Nephron (organoid): ENCODE measurements around the gene NKD1.

Source experiments
- H3K27ac Mint-ChIP-seq, 3 experiments: 2 replicates each; pipeline ENCODE4 v1.8.0; 2020; ENCODE audit warnings: mixed read lengths in 3 of 3, mild to moderate bottlenecking in 2 of 3, moderate library complexity in 1 of 3
- H3K27me3 Mint-ChIP-seq: 2 replicates; pipeline ENCODE4 v1.8.0; 2021; ENCODE audit warnings: low read depth, mild to moderate bottlenecking, moderate library complexity, mixed read lengths
- H3K36me3 Mint-ChIP-seq: 2 replicates; pipeline ENCODE4 v1.8.0; 2020; ENCODE audit warnings: low read depth, mixed read lengths
- H3K4me1 Mint-ChIP-seq: 2 replicates; pipeline ENCODE4 v1.8.0; 2020; ENCODE audit warnings: mixed read lengths
- H3K4me3 Mint-ChIP-seq, 3 experiments: 2 replicates each; pipeline ENCODE4 v1.8.0; 2020; ENCODE audit warnings: mild to moderate bottlenecking in 3 of 3, mixed read lengths in 3 of 3, moderate library complexity in 2 of 3
- H3K9me3 Mint-ChIP-seq: 2 replicates; pipeline ENCODE4 v1.8.0; 2020; ENCODE audit warnings: mixed read lengths
- TF ChIP-seq, protein P1 (sequence below), 3 experiments: fragments of 200-600 bp; sonication (generic); IDR thresholded peaks; one replicate each; pipeline ENCODE4 v1.5.0; 2021; ENCODE audit warnings: antibody characterized with exemption in 3 of 3; ENCODE audit not compliant: unreplicated experiment in 3 of 3

NKD1 gene

DNA sequence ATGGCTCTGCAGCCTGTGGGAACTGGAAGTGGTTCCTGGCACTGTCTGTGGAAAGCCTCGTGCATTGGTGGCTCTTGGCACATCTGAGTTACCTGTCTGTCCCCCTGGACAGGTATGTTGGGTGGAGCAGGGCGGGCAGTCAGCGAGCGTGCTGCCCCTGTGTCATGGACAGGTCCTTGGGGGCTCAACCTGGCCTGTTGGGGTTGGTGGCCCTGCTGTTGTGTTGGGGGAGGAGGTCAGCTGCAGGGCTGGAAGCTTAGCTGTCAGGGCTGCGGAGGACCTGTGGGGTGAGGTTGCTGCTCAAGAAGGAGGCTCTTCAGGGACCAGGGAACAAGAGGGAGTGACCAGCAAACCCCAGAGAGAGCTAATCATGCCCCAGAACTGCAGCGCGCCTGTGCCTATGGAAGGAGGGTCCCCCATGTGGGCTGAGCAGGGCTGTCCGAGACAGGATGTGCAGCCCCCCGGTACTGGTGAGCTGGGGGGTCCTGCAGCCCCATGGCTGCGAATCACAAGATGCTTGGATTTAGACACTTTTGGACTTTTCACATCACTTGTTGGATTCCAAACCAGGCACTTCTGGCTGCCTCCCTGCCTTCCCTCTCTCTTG lies 7.2 kb downstream of the NKD1 start:
- peaks cover 17% of the 10 kb centered on the region for H3K4me1 Mint-ChIP-seq

DNA sequence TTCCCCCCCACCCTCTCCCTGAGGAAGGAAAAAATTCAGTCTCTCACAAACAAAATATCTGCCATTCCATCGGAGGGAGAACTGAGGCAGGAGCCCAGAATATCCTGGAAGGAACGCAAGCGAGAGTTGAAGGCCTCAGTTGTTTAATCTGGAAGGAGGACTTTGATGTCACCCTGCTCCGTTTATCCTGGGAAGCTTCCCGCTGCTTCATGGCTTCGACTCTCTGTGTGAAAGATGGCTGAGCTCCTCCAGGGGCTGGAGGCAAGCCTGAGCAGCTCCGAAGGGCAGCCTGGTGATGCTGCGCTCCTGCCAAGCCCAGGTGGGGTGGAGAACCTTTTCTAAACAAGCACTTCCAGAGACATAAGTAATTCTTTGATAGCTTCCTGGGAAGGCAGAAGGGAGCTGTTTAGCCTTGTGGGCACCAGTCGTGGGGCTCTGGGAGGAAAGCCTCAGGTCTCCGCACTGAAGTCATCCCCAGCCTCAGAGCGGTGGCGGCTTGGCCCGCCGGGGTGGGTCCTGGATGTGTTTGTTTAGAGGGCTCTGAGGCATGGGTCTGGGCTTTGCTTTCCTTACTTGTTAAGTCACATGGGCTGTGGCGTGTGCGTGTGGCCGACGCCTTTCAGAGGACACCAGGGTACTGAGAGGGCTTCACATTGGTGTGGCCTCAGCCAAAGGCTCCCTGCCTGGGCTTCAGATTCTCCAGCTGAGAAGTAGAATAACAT lies 7.9 kb downstream of the NKD1 start:
- Mint-ChIP-seq H3K4me1 (peaks cover 10% of the 10 kb centered on the region), H3K9me3 (peaks cover 12% of the 10 kb centered on the region), H3K27ac (no peak overlapping the region), H3K36me3 (peaks cover 70% of the 10 kb centered on the region), H3K27me3 (peaks cover 4% of the 10 kb centered on the region), H3K4me3 (no peak overlapping the region)
- TF ChIP-seq, protein P1, sequence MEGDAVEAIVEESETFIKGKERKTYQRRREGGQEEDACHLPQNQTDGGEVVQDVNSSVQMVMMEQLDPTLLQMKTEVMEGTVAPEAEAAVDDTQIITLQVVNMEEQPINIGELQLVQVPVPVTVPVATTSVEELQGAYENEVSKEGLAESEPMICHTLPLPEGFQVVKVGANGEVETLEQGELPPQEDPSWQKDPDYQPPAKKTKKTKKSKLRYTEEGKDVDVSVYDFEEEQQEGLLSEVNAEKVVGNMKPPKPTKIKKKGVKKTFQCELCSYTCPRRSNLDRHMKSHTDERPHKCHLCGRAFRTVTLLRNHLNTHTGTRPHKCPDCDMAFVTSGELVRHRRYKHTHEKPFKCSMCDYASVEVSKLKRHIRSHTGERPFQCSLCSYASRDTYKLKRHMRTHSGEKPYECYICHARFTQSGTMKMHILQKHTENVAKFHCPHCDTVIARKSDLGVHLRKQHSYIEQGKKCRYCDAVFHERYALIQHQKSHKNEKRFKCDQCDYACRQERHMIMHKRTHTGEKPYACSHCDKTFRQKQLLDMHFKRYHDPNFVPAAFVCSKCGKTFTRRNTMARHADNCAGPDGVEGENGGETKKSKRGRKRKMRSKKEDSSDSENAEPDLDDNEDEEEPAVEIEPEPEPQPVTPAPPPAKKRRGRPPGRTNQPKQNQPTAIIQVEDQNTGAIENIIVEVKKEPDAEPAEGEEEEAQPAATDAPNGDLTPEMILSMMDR (IDR thresholded peaks at IDR 0.05; ENCODE audit: unreplicated experiment in 3 of 3), result no peak

More for the DNA sequence above, 7.2 kb downstream of the NKD1 start:
- H3K27ac Mint-ChIP-seq, result no peak overlapping the region
- peaks cover 68% of the 10 kb centered on the region for H3K36me3 Mint-ChIP-seq
- TF ChIP-seq, protein P1 (IDR thresholded peaks at IDR 0.05; ENCODE audit: unreplicated experiment in 3 of 3), result no peak
- no peak overlapping the region for H3K4me3 Mint-ChIP-seq
- H3K9me3 Mint-ChIP-seq, result peaks cover 12% of the 10 kb centered on the region
- peaks cover 9% of the 10 kb centered on the region for H3K27me3 Mint-ChIP-seq

DNA sequence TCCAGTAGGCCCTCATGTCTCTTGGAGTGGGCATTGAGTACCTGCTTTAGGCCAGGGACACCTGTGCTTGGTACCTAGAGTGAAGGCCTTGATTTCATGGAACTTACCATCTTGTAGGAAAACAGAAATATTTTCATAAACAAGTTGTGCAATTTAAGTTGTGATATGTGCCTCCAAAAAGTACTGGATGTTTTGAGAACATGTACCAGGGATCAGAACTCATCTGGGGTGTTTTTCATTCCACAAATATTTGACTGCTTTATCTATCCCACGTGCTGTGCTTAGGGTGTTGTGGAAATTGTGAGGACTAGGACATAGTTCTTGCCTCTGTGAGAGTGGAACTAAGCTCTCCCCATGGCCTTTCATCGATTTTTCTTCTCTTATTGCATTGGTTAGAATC lies 8.8 kb downstream of the NKD1 start:
- peaks cover 79% of the 10 kb centered on the region for H3K36me3 Mint-ChIP-seq
- TF ChIP-seq, protein P1 (IDR thresholded peaks at IDR 0.05; ENCODE audit: unreplicated experiment in 3 of 3), result no peak
- H3K4me1 Mint-ChIP-seq, result peaks cover 9% of the 10 kb centered on the region
- peaks cover 4% of the 10 kb centered on the region for H3K27me3 Mint-ChIP-seq
- H3K9me3 Mint-ChIP-seq, result peaks cover 12% of the 10 kb centered on the region
- no peak overlapping the region for H3K4me3 Mint-ChIP-seq
- peak overlapping the region in 1 of 3 experiments; percentile 43 for H3K27ac Mint-ChIP-seq

DNA sequence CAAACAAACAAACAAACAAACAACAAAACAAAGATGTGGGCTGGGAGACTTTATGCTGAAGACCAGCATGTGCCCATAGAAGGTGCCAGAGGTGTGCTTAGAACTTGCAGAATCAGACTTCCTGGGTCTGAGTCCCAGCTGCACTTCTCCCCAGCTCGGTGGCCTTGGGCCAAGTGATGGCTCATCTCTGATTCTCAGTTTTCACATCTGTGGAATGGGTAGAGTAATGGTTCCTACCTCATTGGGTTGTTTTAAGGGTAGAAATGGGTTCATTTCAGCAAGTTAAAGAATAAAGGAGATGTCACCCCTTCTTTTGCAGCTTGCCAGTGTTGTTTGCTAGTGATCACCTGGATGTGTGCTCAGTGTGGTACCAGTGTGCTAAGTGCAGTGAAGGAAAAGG lies 10.7 kb downstream of the NKD1 start:
- Mint-ChIP-seq H3K27ac (no peak overlapping the region), H3K4me1 (peaks cover 4% of the 10 kb centered on the region), H3K36me3 (peaks cover 70% of the 10 kb centered on the region), H3K4me3 (no peak overlapping the region), H3K9me3 (peaks cover 12% of the 10 kb centered on the region), H3K27me3 (peaks cover 4% of the 10 kb centered on the region)
- TF ChIP-seq, protein P1 (IDR thresholded peaks at IDR 0.05; ENCODE audit: unreplicated experiment in 3 of 3), result no peak

DNA sequence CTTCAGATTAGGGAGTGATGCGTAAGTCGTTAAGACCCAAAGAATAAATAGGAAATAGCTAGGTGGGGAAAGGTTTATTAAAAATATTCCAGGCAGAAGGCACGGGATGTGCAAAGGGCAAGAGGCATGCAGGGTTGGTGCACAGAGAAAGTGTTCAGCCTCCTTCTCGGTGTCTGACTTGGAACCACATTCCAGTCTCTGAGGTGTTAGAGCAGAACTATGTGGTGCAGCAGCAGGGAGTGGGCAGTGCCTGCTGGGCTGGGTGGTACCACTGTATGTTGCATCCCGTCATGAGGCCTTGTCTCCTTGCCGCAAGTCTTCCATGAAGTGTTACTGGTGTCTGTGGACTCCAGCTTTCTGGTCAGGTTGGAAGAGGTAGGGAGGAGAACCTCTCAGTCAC lies 11.1 kb downstream of the NKD1 start:
- H3K9me3 Mint-ChIP-seq, result peaks cover 12% of the 10 kb centered on the region
- no peak overlapping the region for H3K4me3 Mint-ChIP-seq
- peaks cover 4% of the 10 kb centered on the region for H3K4me1 Mint-ChIP-seq
- TF ChIP-seq, protein P1 (IDR thresholded peaks at IDR 0.05; ENCODE audit: unreplicated experiment in 3 of 3), result no peak
- H3K27me3 Mint-ChIP-seq, result peaks cover 4% of the 10 kb centered on the region
- peaks cover 69% of the 10 kb centered on the region for H3K36me3 Mint-ChIP-seq
- H3K27ac Mint-ChIP-seq, result no peak overlapping the region
